Measurements from ENCODE around the gene DHRS4L2. TPM values are rescaled to one million over a fixed set of nuclear protein-coding genes. Genes with fewer than 3 reads are reported as not detected.
"Not testable (repeated sequence)": the region's sequence is repeated elsewhere in the genome, so short reads cannot be mapped to it uniquely, and the experiment has no call there.

Gene DHRS4L2
- total RNA-seq: 10 to 100 TPM; 10.6 to 17.7 (median 15.2) TPM

DNA sequence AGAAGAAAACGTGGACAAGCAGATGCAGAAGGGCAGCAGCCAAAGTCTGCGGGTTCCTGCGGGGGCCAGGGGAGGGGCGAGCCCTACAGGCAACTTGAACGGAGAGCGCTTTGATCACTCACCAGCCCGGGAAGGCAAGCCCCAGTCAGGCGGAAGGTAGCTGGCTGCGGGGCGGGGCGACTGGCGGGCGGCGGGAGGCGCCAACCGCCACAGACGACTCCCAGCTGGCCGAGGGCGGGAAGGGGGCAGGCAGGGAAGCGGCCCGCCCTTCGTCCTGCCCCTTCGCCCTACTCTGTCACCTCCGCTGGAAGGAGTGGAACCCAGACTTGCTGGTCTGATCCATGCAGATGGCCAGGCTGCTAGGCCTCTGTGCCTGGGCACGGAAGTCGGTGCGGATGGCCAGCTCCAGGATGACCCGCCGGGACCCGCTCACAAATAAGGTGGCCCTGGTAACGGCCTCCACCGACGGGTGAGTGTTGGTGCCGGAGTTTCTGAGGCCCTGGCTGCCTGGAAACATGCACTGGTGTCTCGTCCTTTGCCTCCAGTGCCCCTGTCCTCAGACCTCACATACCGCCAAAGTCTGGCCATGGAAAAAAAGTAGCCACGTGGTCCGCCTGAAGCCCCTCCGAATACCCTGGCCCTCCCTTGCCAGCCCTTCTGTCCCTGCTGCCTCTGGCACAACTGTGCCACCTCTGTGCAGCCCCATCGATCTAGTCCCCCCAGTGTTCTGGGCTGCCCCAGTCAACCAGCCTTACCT, at the start of gene DHRS4L2:
Gene DHRS4L2 (plus strand): TSS at position 323 of the 757 bp plus-strand sequence. CDS start 19 bp downstream, at position 342.
- ATAC-seq (ENCODE audit: low FRiP score): peak; percentile 94
- DNase-seq (ENCODE audit: low spot score): peak; percentile 42

DNA sequence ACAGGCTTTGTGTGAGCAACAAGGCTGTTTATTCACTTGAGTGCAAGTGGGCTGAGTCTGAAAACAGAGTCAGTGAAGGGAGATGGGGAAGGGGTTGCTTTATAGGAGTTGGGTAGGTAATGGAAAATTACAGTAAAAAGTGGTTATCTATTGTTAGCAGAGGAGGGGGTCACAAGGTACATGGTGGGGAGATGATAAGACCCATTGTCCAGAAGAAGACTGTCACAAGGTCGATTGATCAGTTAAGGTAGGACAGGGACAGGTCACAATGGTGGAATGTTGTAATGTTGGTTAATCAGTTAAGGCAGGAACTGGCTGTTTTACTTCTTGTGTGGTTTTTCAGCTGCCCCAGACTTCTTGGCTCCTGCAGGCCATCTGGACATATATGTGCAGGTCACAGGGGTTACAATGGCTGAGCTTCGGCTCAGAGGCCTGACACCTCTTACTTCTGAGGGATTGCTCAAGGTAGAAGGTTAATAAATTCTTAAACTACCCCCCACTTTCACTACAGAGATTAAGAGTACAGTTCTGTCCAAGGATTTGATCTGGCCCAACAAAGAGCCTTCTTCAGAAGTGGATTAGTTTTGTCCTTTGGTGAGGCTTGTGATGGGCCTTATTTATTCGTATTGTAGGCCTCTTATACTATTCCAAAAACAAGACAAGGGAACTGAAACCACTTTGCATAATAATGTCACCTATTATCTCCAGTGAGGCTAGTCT, 49.0 kb upstream of the DHRS4L2 start:
- TF ChIP-seq, protein P1, sequence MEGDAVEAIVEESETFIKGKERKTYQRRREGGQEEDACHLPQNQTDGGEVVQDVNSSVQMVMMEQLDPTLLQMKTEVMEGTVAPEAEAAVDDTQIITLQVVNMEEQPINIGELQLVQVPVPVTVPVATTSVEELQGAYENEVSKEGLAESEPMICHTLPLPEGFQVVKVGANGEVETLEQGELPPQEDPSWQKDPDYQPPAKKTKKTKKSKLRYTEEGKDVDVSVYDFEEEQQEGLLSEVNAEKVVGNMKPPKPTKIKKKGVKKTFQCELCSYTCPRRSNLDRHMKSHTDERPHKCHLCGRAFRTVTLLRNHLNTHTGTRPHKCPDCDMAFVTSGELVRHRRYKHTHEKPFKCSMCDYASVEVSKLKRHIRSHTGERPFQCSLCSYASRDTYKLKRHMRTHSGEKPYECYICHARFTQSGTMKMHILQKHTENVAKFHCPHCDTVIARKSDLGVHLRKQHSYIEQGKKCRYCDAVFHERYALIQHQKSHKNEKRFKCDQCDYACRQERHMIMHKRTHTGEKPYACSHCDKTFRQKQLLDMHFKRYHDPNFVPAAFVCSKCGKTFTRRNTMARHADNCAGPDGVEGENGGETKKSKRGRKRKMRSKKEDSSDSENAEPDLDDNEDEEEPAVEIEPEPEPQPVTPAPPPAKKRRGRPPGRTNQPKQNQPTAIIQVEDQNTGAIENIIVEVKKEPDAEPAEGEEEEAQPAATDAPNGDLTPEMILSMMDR (IDR thresholded peaks at IDR 0.05): no peak

DNA sequence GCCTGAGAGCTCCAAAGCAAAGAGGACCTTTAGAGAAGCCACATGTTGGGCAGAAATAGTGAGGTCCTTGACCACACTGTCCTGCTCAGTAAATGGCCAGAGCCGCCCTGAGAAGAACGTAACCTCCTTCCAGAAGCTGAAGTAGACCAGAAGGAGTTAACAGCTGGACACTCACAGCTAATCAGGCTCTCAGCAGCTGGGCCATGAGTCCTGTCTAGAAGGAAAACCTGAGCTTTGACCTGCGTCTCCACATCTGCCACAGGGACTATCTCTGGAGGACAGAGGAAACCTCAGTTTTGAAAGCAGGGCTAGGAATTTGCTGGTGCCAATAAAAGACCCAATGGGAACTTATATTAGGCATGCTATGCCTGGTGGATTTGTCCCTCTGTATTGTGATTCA, 47.5 kb upstream of the DHRS4L2 start:
- TF ChIP-seq, protein P1 (IDR thresholded peaks at IDR 0.05): no peak
- ATAC-seq (ENCODE audit: low FRiP score): no peak
- DNase-seq (ENCODE audit: low spot score): no peak

More for the DNA sequence above, 49.0 kb upstream of the DHRS4L2 start:
- ATAC-seq (ENCODE audit: low FRiP score): no peak
- DNase-seq (ENCODE audit: low spot score): no peak

DNA sequence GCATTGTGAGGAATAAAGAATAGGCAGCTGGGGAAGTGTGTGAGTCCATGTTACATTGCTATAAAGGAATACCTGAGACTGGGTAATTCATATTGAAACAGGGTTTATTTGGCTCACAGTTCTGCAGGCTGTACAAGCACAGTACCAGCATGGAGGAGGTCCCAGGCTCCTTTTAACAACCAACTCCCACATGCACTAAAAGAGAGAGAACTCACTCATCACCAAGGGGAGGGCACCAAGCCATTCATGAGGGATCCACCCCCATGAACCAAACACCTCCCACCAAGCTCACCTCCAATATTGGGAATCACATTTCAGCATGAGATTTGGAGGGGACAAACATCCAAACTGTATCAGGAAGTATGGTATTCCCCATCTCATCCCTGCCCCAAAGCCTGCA, 47.1 kb upstream of the DHRS4L2 start:
- no peak for ATAC-seq (ENCODE audit: low FRiP score)
- TF ChIP-seq, protein P1 (IDR thresholded peaks at IDR 0.05): no peak
- DNase-seq (ENCODE audit: low spot score): no peak

DNA sequence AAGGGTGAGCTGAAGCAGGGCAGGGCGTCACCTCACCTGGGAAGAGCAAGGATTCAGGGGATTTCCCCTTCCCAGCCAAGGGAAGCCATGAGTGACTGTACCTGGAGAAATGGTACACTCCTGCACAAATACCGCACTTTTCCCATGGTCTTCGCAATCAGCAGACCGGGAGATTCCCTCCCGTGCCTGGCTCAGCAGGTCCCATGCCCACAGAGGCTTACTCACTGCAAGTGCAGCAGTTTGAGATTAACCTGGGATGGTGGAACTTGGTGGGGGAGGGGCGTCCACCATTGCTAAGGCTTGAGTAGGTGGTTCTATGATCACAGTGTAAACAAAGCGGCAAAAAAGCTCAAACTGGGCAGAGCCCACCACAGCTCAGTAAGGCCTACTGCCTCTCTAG, 46.1 kb upstream of the DHRS4L2 start:
- DNase-seq (ENCODE audit: low spot score): no peak
- no peak for ATAC-seq (ENCODE audit: low FRiP score)
- TF ChIP-seq, protein P1 (IDR thresholded peaks at IDR 0.05): no peak

DNA sequence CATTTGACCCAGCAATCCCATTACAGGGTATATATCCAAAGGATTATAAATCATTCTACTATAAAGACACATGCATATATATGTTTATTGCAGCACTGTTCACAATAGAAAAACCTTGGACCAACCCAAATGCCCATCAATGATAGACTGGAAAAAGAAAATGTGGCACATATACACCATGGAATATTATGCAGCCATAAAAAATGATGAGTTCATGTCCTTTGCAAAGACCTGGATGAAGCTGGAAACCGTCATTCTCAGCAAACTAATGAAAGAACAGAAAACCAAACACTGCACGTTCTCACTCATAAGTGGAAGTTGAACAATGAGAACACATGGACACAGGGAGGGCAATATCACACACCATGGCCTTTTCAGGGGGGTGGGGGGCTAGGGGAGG, 39.7 kb upstream of the DHRS4L2 start:
- DNase-seq (ENCODE audit: low spot score); ATAC-seq (ENCODE audit: low FRiP score): not testable (repeated sequence)

DNA sequence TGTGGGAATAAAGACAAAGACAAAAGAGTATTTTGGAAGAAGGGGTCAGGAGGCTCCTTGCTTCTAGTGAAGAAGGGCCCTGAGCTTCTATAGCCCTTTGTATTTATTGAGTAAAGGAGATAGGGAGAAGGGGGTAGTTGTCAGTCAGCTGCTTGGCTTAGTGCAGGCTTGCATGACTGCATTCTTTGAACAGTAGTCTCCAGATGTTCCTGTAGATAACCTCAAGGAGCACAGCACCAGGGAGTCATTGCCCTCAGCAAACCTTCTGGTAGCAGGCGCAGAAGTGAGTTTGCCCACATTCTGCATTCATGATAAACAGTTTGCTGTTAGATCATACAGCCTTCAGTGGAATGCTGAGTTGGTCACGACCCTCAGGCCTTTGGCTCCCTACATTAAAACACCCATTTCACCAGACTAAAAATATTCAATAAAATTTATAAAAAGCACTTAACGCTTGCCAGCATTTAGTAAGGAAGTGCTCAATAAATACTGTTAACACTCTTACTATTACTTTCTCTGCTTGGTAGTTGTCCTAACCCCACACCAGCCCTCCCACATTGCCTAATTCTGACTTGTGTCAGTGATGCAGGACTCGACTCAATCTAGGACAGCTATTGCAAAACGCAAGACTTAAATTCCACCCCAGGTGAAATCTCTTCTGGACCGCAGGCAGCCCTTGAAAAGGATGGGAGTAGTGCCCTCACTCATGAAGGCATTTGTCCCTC, 38.2 kb upstream of the DHRS4L2 start:
- DNase-seq (ENCODE audit: low spot score) (no peak), ATAC-seq (ENCODE audit: low FRiP score) (no peak)
- TF ChIP-seq, protein P1 (IDR thresholded peaks at IDR 0.05): no peak

DNA sequence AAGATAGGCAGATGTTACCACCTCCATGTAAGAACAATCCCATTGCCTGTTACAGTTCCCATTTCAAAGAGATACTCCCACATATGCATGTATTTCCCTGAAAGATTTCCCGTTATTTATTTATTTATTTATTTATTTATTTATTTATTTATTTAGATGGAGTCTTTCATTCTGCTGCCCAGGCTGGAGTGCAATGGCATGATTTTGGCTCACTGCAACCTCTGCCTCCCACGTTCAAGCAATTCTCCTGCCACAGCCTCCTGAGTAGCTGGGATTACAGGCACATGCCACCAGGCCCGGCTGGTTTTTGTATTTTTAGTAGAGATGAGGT, 37.6 kb upstream of the DHRS4L2 start:
- DNase-seq (ENCODE audit: low spot score); ATAC-seq (ENCODE audit: low FRiP score): not testable (repeated sequence)
